Stimulated activated CD8-positive, alpha-beta memory T cell treated with anti-CD3 and anti-CD28 coated beads, Interleukin-15, amount 100 ng/mL, for 24 hours (primary cell): Measurements from ENCODE around the gene ZBTB17.

ENCODE experiments used
- DNase-seq: peaks from one replicate; pipeline ENCODE4 v3.0.0-alpha.2; 2020; ENCODE audit warnings: low read depth

Gene ZBTB17

GRCh38 chr1:15947382-15948090, 28.4 kb downstream of the ZBTB17 start:
- DNase-seq, result no peak

GRCh38 chr1:15946571-15947381, 29.1 kb downstream of the ZBTB17 start:
- no peak for DNase-seq

GRCh38 chr1:15945832-15946448, 30.0 kb downstream of the ZBTB17 start:
- no peak for DNase-seq

- no peak for DNase-seq
Measured at GRCh38 chr1:15945011-15945831, 30.7 kb downstream of the ZBTB17 start.

GRCh38 chr1:15944308-15945010, 31.4 kb downstream of the ZBTB17 start:
- DNase-seq, result no peak

- DNase-seq, result no peak
Measured at GRCh38 chr1:15943992-15944307, 32.0 kb downstream of the ZBTB17 start.

GRCh38 chr1:15943328-15943991, 32.4 kb downstream of the ZBTB17 start:
- DNase-seq, result no peak

- no peak for DNase-seq
Measured at GRCh38 chr1:15942661-15943327, 33.1 kb downstream of the ZBTB17 start.

GRCh38 chr1:15941899-15942660, 33.8 kb downstream of the ZBTB17 start:
- no peak for DNase-seq

- DNase-seq, result no peak
Measured at GRCh38 chr1:15941044-15941840, 34.7 kb downstream of the ZBTB17 start.

GRCh38 chr1:15940110-15941043, 35.5 kb downstream of the ZBTB17 start:
- DNase-seq, result no peak

GRCh38 chr1:15939181-15940109, 36.5 kb downstream of the ZBTB17 start:
- no peak for DNase-seq

GRCh38 chr1:15938628-15939161, 37.2 kb downstream of the ZBTB17 start:
- DNase-seq, result no peak

- DNase-seq, result no peak
Measured at GRCh38 chr1:15937706-15938168, 38.2 kb downstream of the ZBTB17 start.

- no peak for DNase-seq
Measured at GRCh38 chr1:15937146-15937545, 38.8 kb downstream of the ZBTB17 start.

GRCh38 chr1:15936025-15936424, 39.9 kb downstream of the ZBTB17 start:
- DNase-seq, result no peak
